Thymus (tissue), 11 donors: ENCODE results near the gene ADSS1. TPM values are rescaled to one million over a fixed set of nuclear protein-coding genes. Genes with fewer than 3 reads are reported as not detected.

Experiments
- DNase-seq, 9 donors: peaks; one replicate each; pipeline ENCODE4 v3.0.0-alpha.2; 2013; ENCODE audit warnings: low spot score in 9 of 9, low read depth in 6 of 9, missing footprints in 1 of 9
- H3K27ac ChIP-seq, 2 donors: one replicate each; pipeline ENCODE4 v1.5.1; 2013; ENCODE audit warnings: control low read depth in 1 of 2, low read depth in 1 of 2, low read length in 1 of 2, mild to moderate bottlenecking in 1 of 2, moderate library complexity in 1 of 2
- H3K27me3 ChIP-seq, 2 donors: one replicate each; pipeline ENCODE4 v1.5.1; 2013; ENCODE audit warnings: low read length in 1 of 2; ENCODE audit not compliant: control insufficient read depth in 2 of 2, insufficient read depth in 1 of 2
- H3K36me3 ChIP-seq, 2 donors: one replicate each; pipeline ENCODE4 v1.5.1; 2013; ENCODE audit warnings: low read length in 1 of 2, mild to moderate bottlenecking in 1 of 2, moderate library complexity in 1 of 2; ENCODE audit not compliant: control insufficient read depth in 2 of 2, insufficient read depth in 2 of 2
- H3K4me1 ChIP-seq, 2 donors: one replicate each; pipeline ENCODE4 v1.5.1; 2013; ENCODE audit warnings: low read length in 2 of 2; ENCODE audit not compliant: control insufficient read depth in 2 of 2, insufficient read depth in 2 of 2
- H3K4me3 ChIP-seq, 2 donors: one replicate each; pipeline ENCODE4 v1.5.1; 2013; ENCODE audit warnings: low read length in 2 of 2, control low read depth in 1 of 2, mild to moderate bottlenecking in 1 of 2
- H3K9me3 ChIP-seq, 2 donors: one replicate each; pipeline ENCODE4 v1.5.1; 2013; ENCODE audit warnings: low read length in 1 of 2, mild to moderate bottlenecking in 1 of 2; ENCODE audit not compliant: control insufficient read depth in 2 of 2, insufficient read depth in 1 of 2
- WGBS: extraction: QIAGEN DNeasy Blood & Tissue Kit; methylation state at CpG from one replicate; pipeline ENCODE4 v1.1.7; 2013; 5-methylcytosine and 5-hydroxymethylcytosine counted together
- polyA plus RNA-seq: library from polyadenylated mRNA; stranded (reverse); fragments of 200-250 nt; gene quantifications from one replicate; pipeline ENCODE4 v1.2.3, GENCODE V29; 2013
- total RNA-seq: library from RNA; stranded (reverse); fragments of 120-200 nt; gene quantifications from one replicate; pipeline ENCODE4 v1.2.4, GENCODE V29; 2013
- donor health status: healthy.

The ADSS1 gene
- total and polyA plus RNA-seq, 2 donors = 2.5 to 4.0 TPM

DNA sequence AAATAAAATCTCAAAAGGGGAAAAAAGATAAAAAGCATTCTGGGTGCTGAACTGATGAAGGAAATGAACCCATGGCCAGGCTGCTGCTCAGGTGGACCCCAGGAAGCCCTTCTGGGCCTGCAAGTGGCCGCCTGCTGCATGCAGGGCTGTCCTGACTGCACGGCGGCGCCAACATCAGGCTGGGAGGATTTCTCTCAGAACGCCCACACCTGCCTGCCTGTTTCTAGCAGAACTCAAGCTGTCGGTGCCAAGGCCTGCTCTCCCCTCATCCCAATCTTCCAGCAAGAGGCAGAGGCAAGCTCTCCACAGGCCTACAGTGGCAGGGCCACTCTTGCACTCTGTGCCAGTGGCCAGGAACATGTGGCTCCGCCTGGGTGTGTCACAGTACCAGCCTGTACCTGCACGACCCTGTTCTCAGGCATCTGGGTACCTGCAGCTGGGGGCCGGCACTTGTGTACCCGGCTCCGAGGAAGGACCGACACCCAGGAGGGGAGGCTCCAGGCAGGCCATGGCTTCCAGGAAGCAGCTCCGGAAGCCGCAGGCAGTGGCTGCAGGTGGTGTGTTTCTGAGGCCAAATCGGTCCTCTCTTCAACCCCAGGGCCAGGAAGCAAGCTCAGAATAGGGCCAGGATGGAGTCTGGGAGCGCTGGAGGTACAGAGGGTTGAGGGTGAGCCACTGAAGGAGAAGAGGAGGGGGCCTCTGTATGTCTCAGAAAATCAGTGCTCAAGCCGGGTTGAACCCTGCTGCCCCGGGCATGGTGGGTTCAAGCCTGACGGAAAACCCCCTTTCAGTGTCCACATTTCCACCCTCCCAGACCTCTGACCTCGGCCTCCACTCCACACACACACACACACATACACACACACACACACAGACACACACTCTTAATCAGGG is 37.2 kb upstream of the ADSS1 start:
- Histone ChIP-seq H3K36me3 (no peaks in the 10 kb centered on the region), H3K4me1 (peaks cover 30 to 53% of the 10 kb centered on the region in 2 donors), H3K27me3 (peaks cover 0 to 8% of the 10 kb centered on the region in 2 donors), H3K27ac (peak overlapping the region in 1 of 2 donors; percentile 68), H3K9me3 (no peaks in the 10 kb centered on the region), H3K4me3 (no peak overlapping the region)
- peak in 1 of 9 donors; percentile 52 for DNase-seq
- WGBS = 61% methylated on average over 20 of the region's 20 CpGs

DNA sequence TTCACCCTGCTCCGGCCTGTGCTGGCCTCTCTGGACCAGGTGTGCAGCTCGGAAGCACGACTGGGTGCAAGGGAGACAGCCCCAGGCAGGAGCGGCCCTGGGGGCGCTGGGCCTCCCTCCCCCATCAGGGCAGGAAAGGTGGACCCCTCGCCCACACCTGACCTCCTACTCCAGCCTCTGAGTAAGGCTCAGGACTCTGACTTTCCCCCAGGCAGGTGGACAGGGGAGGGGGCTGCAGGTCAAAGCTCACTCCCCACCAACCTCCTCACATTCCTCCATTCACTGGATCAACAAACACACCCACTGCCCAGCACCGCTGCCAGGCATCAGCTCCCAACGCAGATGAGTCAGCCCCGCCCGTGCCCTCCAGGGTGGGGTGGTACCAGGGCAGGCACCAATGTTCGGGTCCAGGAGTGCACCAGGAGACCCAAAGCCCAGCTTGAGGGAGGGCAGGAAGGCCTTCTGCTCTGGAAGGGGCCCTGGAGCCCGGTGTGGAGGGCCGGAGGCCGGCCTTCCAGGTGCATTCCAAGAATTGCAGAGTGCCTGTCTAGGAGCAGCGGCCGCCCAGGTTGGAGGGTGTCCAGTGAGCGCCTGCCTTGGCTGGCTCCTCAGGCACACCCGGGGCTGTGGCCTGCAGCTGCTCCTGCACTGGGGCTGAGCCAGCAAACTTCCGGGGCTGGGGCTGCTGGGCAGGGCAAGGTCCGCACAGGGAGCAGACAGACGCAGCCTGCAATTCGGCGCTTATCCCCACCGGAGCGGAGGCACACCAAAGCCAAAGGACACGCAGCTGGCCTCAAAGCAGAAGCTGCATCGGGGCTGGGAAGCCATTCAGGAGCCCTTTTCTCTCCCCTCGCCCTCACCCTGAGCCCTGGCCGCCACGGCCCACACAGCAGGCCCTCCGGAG is 36.2 kb upstream of the ADSS1 start:
- Histone ChIP-seq H3K27ac (peak overlapping the region in 1 of 2 donors; percentile 21), H3K4me1 (peaks cover 30 to 51% of the 10 kb centered on the region in 2 donors), H3K9me3 (no peaks in the 10 kb centered on the region), H3K36me3 (no peaks in the 10 kb centered on the region), H3K4me3 (no peak overlapping the region), H3K27me3 (peaks cover 0 to 8% of the 10 kb centered on the region in 2 donors)
- WGBS = 87% methylated on average over 31 of the region's 31 CpGs
- DNase-seq = no peak

- Histone ChIP-seq H3K36me3 (no peaks in the 10 kb centered on the region), H3K27me3 (peaks cover 0 to 8% of the 10 kb centered on the region in 2 donors), H3K4me1 (peaks cover 30 to 53% of the 10 kb centered on the region in 2 donors), H3K4me3 (no peak overlapping the region), H3K9me3 (no peaks in the 10 kb centered on the region), H3K27ac (peak overlapping the region in 1 of 2 donors; percentile 8)
- 78% methylated on average over 24 of the region's 24 CpGs for WGBS
- DNase-seq = no peak
These were observed 35.4 kb upstream of the ADSS1 start for GRCh38 chr14:104688505-104689108.

GRCh38 chr14:104689109-104689880 is 34.7 kb upstream of the ADSS1 start, which contains the start of gene INF2:
TSS of gene INF2 (plus strand) at chr14:104689618. CDS start at chr14:104701366, 11,748 bp downstream.
- H3K27ac ChIP-seq = peak within 1 kb of the TSS in 1 of 2 donors; percentile 10
- peak in 2 of 9 donors; percentile 42 to 64 for DNase-seq

DNA sequence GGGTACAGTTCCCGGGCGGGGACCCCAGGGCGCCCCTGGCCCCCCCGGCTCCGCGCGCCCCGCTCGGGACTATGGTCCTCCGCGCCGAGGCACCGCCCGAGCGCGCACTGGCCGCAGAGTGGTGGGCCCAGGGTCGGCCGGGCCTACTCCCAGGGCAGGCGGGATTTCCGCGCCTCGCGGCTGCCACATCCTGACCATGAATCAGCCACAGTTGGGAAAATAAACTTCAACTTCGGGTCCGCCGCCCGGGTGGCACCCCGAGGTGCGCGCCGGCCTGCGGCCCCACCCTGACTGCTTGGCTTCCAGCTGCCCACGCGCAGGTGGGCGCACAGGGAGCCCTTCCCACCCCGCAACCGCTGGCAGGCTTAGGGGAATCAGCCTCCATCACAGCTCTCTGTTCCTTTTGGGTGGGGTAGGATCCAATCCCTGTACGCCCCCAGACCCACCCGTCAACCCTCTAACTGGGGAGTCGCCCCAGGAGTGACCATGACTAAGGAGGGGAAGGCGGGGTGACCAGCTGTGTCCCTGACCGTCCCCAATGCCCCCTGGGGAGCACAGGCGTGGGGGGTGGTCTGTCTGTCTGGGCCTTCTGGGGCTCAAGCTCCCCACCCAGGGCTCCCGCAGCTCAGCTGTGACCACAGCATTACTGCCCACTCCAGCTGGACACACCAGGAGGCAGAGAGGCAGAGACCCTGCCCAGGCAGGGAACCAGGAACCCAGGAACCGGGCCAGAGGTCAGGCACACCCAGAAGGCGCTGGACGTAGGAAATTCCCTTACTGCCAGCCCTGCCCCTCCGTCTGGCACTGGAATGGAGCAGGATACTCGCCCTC is 33.9 kb upstream of the ADSS1 start:
- peak overlapping the region; percentile 51 to 71 for H3K4me3 ChIP-seq
- H3K36me3 ChIP-seq = no peaks in the 10 kb centered on the region
- DNase-seq = no peak
- H3K27ac ChIP-seq = no peak overlapping the region
- peaks cover 0 to 8% of the 10 kb centered on the region in 2 donors for H3K27me3 ChIP-seq
- no peaks in the 10 kb centered on the region for H3K9me3 ChIP-seq
- peaks cover 37 to 66% of the 10 kb centered on the region in 2 donors for H3K4me1 ChIP-seq
- 15% methylated on average over 50 of the region's 50 CpGs for WGBS

More at GRCh38 chr14:104689109-104689880, 34.7 kb upstream of the ADSS1 start, which contains the start of gene INF2:
- H3K36me3 ChIP-seq = no peaks in the 10 kb centered on the region
- peaks cover 0 to 8% of the 10 kb centered on the region in 2 donors for H3K27me3 ChIP-seq
- H3K4me1 ChIP-seq = peaks cover 30 to 60% of the 10 kb centered on the region in 2 donors
- H3K9me3 ChIP-seq = no peaks in the 10 kb centered on the region
- H3K4me3 ChIP-seq = peak within 1 kb of the TSS; percentile 51 to 71
- WGBS = 16% methylated on average over 76 of the region's 76 CpGs

GRCh38 chr14:104690861-104691455 is 33.1 kb upstream of the ADSS1 start:
- DNase-seq = no peak
- Histone ChIP-seq H3K27me3 (peaks cover 0 to 8% of the 10 kb centered on the region in 2 donors), H3K27ac (peak overlapping the region in 1 of 2 donors; percentile 8), H3K36me3 (no peaks in the 10 kb centered on the region), H3K4me3 (peak overlapping the region in 1 of 2 donors; percentile 51), H3K4me1 (peaks cover 44 to 72% of the 10 kb centered on the region in 2 donors), H3K9me3 (no peaks in the 10 kb centered on the region)
- WGBS = 87% methylated on average over 16 of the region's 16 CpGs

DNA sequence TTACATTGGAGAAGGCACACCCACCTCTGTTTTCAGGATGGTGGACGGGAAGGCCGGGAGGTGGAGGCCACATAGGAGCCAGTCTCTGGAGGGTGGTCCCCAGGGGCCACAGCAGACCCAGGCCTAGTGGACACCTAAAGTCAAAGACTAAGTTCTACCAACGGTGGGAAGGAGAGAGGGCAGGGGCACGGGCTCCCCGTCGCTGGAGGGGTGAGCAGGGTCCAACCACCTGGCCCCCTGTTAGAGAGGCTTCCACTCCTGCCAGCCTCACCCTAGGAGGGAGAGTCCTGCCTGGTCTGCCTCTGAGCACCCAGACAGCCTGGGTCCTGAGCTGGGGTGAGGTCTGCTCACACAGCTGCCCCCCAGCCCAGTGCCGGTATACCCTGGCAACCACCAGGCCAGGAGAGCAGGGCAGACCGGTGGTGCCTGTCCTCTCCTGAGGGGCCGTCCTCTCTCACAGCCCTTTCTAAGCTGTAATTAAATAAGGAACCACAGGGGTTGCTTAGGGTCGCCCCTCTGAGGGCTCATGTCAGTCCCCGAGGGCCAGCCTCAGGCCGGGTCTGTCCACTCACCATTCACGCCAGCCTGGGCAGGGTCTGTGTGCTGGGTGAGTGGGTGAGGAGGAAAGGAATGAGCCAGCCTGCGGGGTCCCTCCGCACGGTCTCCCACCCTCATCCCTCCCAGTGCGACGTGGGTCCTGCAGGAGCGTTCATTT is 32.3 kb upstream of the ADSS1 start:
- Histone ChIP-seq H3K4me1 (peaks cover 43 to 76% of the 10 kb centered on the region in 2 donors), H3K27ac (no peak overlapping the region), H3K4me3 (no peak overlapping the region), H3K36me3 (peaks cover 0 to 3% of the 10 kb centered on the region in 2 donors), H3K9me3 (no peaks in the 10 kb centered on the region), H3K27me3 (peaks cover 0 to 8% of the 10 kb centered on the region in 2 donors)
- DNase-seq = no peak
- 95% methylated on average over 19 of the region's 19 CpGs for WGBS
